HepG2 (cell line): ENCODE data around the gene TYMP. TPM values are rescaled to one million over a fixed set of nuclear protein-coding genes. Genes with fewer than 3 reads are reported as not detected.

ENCODE experiments used
- ATF7-NPFF ChIP-seq: sonication (generic); formaldehyde crosslinking; IDR thresholded peaks from 2 replicates; pipeline ENCODE4 v1.8.1; 2023; ENCODE audit warnings: mild to moderate bottlenecking, low read depth, missing genetic modification reagents, moderate library complexity
- HNRNPH1 ChIP-seq: fragments of 200-400 bp; formaldehyde crosslinking; optimal IDR thresholded peaks from 2 replicates; pipeline ENCODE3; 2017; ENCODE audit warnings: mild to moderate bottlenecking, low read depth, low read length
- IRX3 ChIP-seq: sonication (generic); formaldehyde crosslinking; IDR thresholded peaks from 2 replicates; pipeline ENCODE4 v1.8.1; 2023; ENCODE audit warnings: mild to moderate bottlenecking, low read depth, missing genetic modification reagents, borderline replicate concordance
- JARID2 ChIP-seq: sonication (generic); formaldehyde crosslinking; IDR thresholded peaks from 2 replicates; pipeline ENCODE4 v1.8.1; 2023; ENCODE audit warnings: missing genetic modification reagents, inconsistent platforms; ENCODE audit not compliant: insufficient replicate concordance
- NPAS2 ChIP-seq: sonication (generic); formaldehyde crosslinking; IDR thresholded peaks from 2 replicates; pipeline ENCODE4 v1.8.0; 2022; ENCODE audit warnings: mild to moderate bottlenecking, missing genetic modification reagents, borderline replicate concordance
- SRSF4 ChIP-seq: fragments of 200-400 bp; formaldehyde crosslinking; IDR thresholded peaks from one replicate; pipeline ENCODE4 v1.6.1; 2018; ENCODE audit warnings: mild to moderate bottlenecking, low read depth, low read length, moderate library complexity; ENCODE audit not compliant: poor library complexity, severe bottlenecking
- SRY ChIP-seq: sonication (generic); formaldehyde crosslinking; IDR thresholded peaks from 2 replicates; pipeline ENCODE4 v1.8.0; 2022; ENCODE audit warnings: mild to moderate bottlenecking, missing genetic modification reagents
- TAF1 ChIP-seq: sonication (generic); formaldehyde crosslinking; IDR thresholded peaks from 2 replicates; pipeline ENCODE4 v1.4.0; 2020; ENCODE audit warnings: missing genetic modification reagents
- YY1 ChIP-seq: IDR thresholded peaks from 2 replicates; pipeline ENCODE4 v1.6.1; 2011; ENCODE audit warnings: low read length, low read depth, moderate library complexity, mild to moderate bottlenecking; ENCODE audit not compliant: insufficient read depth, insufficient replicate concordance
- ZKSCAN1 ChIP-seq: fragments of 150-350 bp; IDR thresholded peaks from 2 replicates; pipeline ENCODE4 v1.6.1; 2014; ENCODE audit warnings: low read length
- ZNF138 ChIP-seq: sonication (generic); formaldehyde crosslinking; IDR thresholded peaks from 2 replicates; pipeline ENCODE4 v1.5.0; 2020; ENCODE audit warnings: mild to moderate bottlenecking, low read depth, missing genetic modification reagents
- ZNF562 ChIP-seq: sonication (generic); formaldehyde crosslinking; IDR thresholded peaks from 2 replicates; pipeline ENCODE4 v1.8.0; 2022; ENCODE audit warnings: missing genetic modification reagents, borderline replicate concordance
- ZNF839 ChIP-seq: sonication (generic); formaldehyde crosslinking; IDR thresholded peaks from 2 replicates; pipeline ENCODE4 v1.4.0; 2020; ENCODE audit warnings: missing genetic modification reagents, mild to moderate bottlenecking, borderline replicate concordance
- ZNF879 ChIP-seq: sonication (generic); formaldehyde crosslinking; IDR thresholded peaks from 2 replicates; pipeline ENCODE4 v1.8.1; 2023; ENCODE audit warnings: missing genetic modification reagents
- polyA plus RNA-seq, 8 experiments: library from polyadenylated mRNA; depleted of rRNA in 3 of 8; stranded (reverse) in 7 of 8; unstranded in 1 of 8; fragments of >200 nt; fragmentation: Illumina TruSeq in 4 of 8; extraction: Trizol in 4 of 8; gene quantifications; 2 replicates each; pipeline versions ENCODE4 v1.2.1 to v1.2.3, GENCODE V29; 2011 to 2016; ENCODE audit warnings: low read depth in 4 of 8, missing spikeins in 1 of 8, mixed read lengths in 1 of 8; ENCODE audit not compliant: insufficient read depth in 1 of 8
- total RNA-seq, 5 experiments: library from RNA; depleted of rRNA; stranded (reverse); fragments of >200 nt; fragmentation: Illumina TruSeq; extraction: Trizol; gene quantifications; 2 replicates each; pipeline ENCODE4 v1.2.3, GENCODE V29; 2016; ENCODE audit warnings: low read depth in 1 of 5
- TF ChIP-seq, protein P1 (sequence below): sonication (generic); formaldehyde crosslinking; IDR thresholded peaks from 2 replicates; pipeline ENCODE4 v1.9.0; 2021; ENCODE audit warnings: missing genetic modification reagents, mild to moderate bottlenecking, borderline replicate concordance
- TF ChIP-seq, protein P2 (sequence below), 2 experiments: sonication (generic) in 1 of 2; formaldehyde crosslinking in 1 of 2; IDR thresholded peaks; 2 replicates each; pipeline versions ENCODE4 v1.6.1 to v1.9.0; 2014 to 2022; ENCODE audit warnings: antibody characterized with exemption in 1 of 2, borderline replicate concordance in 1 of 2, inconsistent platforms in 1 of 2, low read depth in 1 of 2, missing genetic modification reagents in 1 of 2
- TF ChIP-seq, protein P3 (sequence below): sonication (generic); formaldehyde crosslinking; conservative IDR thresholded peaks from 2 replicates; pipeline ENCODE4 v1.8.0; 2022; ENCODE audit warnings: mild to moderate bottlenecking, moderate library complexity, missing genetic modification reagents

TYMP gene
- total and polyA plus RNA-seq, 2 of the 13 experiments (the other 11 are each of a cell fraction or from before 2014, with no cell fraction given) = 3.9 to 4.3 TPM

DNA sequence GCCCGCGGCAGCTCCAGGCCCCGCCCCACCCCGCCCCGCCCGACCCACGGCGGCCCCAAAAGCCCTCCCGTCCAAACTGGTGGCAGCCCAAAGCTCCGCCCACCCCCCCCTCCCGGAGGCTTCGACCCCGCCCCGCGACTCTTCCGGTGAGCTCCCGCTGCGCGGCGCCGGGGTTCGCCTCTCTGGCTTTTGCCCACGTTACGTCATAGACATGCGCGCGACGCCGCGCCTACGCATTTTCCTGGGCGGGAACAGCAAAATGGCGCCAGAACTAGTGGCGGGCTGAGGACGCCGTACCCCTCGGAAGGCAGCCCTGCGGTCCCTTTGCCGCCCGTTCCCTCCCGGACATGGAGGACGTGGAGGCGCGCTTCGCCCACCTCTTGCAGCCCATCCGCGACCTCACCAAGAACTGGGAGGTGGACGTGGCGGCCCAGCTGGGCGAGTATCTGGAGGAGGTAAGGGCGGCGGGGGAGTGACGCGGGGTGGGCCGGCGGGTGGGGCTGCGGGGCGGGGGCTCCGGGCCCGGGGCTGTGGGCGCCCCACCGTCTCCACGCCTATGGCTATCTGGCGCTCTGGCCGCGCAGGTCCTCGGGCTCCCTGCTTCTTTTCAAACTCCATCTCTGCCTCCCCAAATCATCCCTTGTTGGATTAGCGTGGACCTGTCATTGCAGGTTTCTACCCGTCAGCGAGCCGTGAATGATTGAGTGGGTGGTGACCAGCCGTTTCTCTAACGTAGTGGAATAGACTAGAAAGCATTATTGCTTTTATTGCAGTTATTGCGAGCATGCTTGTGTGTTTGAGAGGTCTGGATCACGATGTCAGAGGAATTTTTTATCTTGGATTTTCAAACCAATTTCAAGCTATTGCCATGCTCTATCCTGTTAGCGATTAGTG lies 21.6 kb downstream of the TYMP start, which contains the start of gene NCAPH2 (continued):
- TF ChIP-seq ATF7-NPFF (CRISPR knock-in tag) (0 out of 2 replicates have a peak, but pooled peaks have one; percentile 30), YY1 (peak; percentile 96), ZNF562 (CRISPR knock-in tag) (no peak), SRY (peak; percentile 78), HNRNPH1 (no peak), JARID2 (CRISPR knock-in tag) (no peak), IRX3 (CRISPR knock-in tag) (no peak), ZNF839 (CRISPR knock-in tag) (no peak), TAF1 (CRISPR knock-in tag) (peak; percentile 88), ZNF879 (CRISPR knock-in tag) (no peak), NPAS2 (CRISPR knock-in tag) (no peak), ZKSCAN1 (no peak), SRSF4 (no peak), ZNF138 (peak; percentile 27; the same call in 1 of the 2 replicates)
- TF ChIP-seq, protein P1, sequence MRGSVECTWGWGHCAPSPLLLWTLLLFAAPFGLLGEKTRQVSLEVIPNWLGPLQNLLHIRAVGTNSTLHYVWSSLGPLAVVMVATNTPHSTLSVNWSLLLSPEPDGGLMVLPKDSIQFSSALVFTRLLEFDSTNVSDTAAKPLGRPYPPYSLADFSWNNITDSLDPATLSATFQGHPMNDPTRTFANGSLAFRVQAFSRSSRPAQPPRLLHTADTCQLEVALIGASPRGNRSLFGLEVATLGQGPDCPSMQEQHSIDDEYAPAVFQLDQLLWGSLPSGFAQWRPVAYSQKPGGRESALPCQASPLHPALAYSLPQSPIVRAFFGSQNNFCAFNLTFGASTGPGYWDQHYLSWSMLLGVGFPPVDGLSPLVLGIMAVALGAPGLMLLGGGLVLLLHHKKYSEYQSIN (CRISPR knock-in tag) = no peak
- TF ChIP-seq, protein P2, sequence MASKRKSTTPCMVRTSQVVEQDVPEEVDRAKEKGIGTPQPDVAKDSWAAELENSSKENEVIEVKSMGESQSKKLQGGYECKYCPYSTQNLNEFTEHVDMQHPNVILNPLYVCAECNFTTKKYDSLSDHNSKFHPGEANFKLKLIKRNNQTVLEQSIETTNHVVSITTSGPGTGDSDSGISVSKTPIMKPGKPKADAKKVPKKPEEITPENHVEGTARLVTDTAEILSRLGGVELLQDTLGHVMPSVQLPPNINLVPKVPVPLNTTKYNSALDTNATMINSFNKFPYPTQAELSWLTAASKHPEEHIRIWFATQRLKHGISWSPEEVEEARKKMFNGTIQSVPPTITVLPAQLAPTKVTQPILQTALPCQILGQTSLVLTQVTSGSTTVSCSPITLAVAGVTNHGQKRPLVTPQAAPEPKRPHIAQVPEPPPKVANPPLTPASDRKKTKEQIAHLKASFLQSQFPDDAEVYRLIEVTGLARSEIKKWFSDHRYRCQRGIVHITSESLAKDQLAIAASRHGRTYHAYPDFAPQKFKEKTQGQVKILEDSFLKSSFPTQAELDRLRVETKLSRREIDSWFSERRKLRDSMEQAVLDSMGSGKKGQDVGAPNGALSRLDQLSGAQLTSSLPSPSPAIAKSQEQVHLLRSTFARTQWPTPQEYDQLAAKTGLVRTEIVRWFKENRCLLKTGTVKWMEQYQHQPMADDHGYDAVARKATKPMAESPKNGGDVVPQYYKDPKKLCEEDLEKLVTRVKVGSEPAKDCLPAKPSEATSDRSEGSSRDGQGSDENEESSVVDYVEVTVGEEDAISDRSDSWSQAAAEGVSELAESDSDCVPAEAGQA (IDR thresholded peaks at IDR 0.05; ENCODE audit: low read depth) = peak; percentile 96
- TF ChIP-seq, protein P2 (CRISPR knock-in tag; IDR thresholded peaks at IDR 0.05; ENCODE audit: borderline replicate concordance) = no peak
- TF ChIP-seq, protein P3, sequence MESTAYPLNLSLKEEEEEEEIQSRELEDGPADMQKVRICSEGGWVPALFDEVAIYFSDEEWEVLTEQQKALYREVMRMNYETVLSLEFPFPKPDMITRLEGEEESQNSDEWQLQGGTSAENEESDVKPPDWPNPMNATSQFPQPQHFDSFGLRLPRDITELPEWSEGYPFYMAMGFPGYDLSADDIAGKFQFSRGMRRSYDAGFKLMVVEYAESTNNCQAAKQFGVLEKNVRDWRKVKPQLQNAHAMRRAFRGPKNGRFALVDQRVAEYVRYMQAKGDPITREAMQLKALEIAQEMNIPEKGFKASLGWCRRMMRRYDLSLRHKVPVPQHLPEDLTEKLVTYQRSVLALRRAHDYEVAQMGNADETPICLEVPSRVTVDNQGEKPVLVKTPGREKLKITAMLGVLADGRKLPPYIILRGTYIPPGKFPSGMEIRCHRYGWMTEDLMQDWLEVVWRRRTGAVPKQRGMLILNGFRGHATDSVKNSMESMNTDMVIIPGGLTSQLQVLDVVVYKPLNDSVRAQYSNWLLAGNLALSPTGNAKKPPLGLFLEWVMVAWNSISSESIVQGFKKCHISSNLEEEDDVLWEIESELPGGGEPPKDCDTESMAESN (CRISPR knock-in tag) = no peak
